ENCODE data around the gene DIPK2A. TPM values are rescaled to one million over a fixed set of nuclear protein-coding genes. Genes with fewer than 3 reads are reported as not detected.

DIPK2A gene
- total RNA-seq, 1 donor from 2014 or later, result 49.0 TPM

GRCh38 chr3:143989461-143989860, 17.8 kb downstream of the DIPK2A start:
- no peaks in the 10 kb centered on the region for H3F3A ChIP-seq (ENCODE audit: low read depth)
- peaks cover 60% of the 10 kb centered on the region for H3K36me3 Mint-ChIP-seq
- H3K9ac ChIP-seq, result no peak overlapping the region
- H3K4me3 Mint-ChIP-seq, result no peak overlapping the region
- no peaks in the 10 kb centered on the region for H3K27me3 ChIP-seq
- peaks cover 65% of the 10 kb centered on the region for H3K79me2 ChIP-seq (ENCODE audit: low read depth)
- no peaks in the 10 kb centered on the region for H3K27me3 Mint-ChIP-seq (ENCODE audit: insufficient read depth, low read depth)
- H3K27ac Mint-ChIP-seq, result no peak overlapping the region
- no peak overlapping the region for H2AFZ ChIP-seq (replicated peaks)
- H3K9me3 Mint-ChIP-seq, result peaks cover 24% of the 10 kb centered on the region
- no peaks in the 10 kb centered on the region for H4K20me1 ChIP-seq (ENCODE audit: low read depth)
- H3K4me3 ChIP-seq, result no peak overlapping the region
- peaks cover 3% of the 10 kb centered on the region for H3K36me3 ChIP-seq
- H3K4me1 ChIP-seq, result no peaks in the 10 kb centered on the region
- no peak for DNase-seq (ENCODE audit: low spot score)
- no peaks in the 10 kb centered on the region for H3K9me3 ChIP-seq (ENCODE audit: low read depth)
- TF ChIP-seq EZH2phosphoT487 (IDR thresholded peaks at IDR 0.05) (no peak), EZH2 (IDR thresholded peaks at IDR 0.05) (no peak), CTCF (IDR thresholded peaks at IDR 0.05) (no peak)
- H3K4me1 Mint-ChIP-seq, result no peaks in the 10 kb centered on the region
- H3K4me2 ChIP-seq, result no peak overlapping the region
- H3K27ac ChIP-seq, result no peak overlapping the region

GRCh38 chr3:143991713-143992112, 20.1 kb downstream of the DIPK2A start:
- H3K27ac ChIP-seq, result no peak overlapping the region
- Mint-ChIP-seq H3K27ac (no peak overlapping the region), H3K36me3 (peaks cover 46% of the 10 kb centered on the region), H3K4me3 (no peak overlapping the region), H3K9me3 (peaks cover 9% of the 10 kb centered on the region), H3K4me1 (no peaks in the 10 kb centered on the region), H3K27me3 (ENCODE audit: insufficient read depth, low read depth) (no peaks in the 10 kb centered on the region)
- H4K20me1 ChIP-seq (ENCODE audit: low read depth), result no peaks in the 10 kb centered on the region
- no peak for DNase-seq (ENCODE audit: low spot score)
- peaks cover 46% of the 10 kb centered on the region for H3K79me2 ChIP-seq (ENCODE audit: low read depth)
- no peaks in the 10 kb centered on the region for H3F3A ChIP-seq (ENCODE audit: low read depth)
- H3K4me3 ChIP-seq, result no peak overlapping the region
- no peak overlapping the region for H2AFZ ChIP-seq (replicated peaks)
- H3K27me3 ChIP-seq, result no peaks in the 10 kb centered on the region
- no peak overlapping the region for H3K9ac ChIP-seq
- H3K9me3 ChIP-seq (ENCODE audit: low read depth), result no peaks in the 10 kb centered on the region
- H3K4me2 ChIP-seq, result no peak overlapping the region
- peaks cover 3% of the 10 kb centered on the region for H3K36me3 ChIP-seq
- TF ChIP-seq CTCF (IDR thresholded peaks at IDR 0.05), result no peak
- no peak for TF ChIP-seq EZH2phosphoT487 (IDR thresholded peaks at IDR 0.05)
- no peak for TF ChIP-seq EZH2 (IDR thresholded peaks at IDR 0.05)
- H3K4me1 ChIP-seq, result no peaks in the 10 kb centered on the region

GRCh38 chr3:143998266-143998665, 26.6 kb downstream of the DIPK2A start:
- Histone ChIP-seq H3K27me3 (no peaks in the 10 kb centered on the region), H3K36me3 (peaks cover 3% of the 10 kb centered on the region), H4K20me1 (ENCODE audit: low read depth) (no peaks in the 10 kb centered on the region), H3K79me2 (ENCODE audit: low read depth) (no peaks in the 10 kb centered on the region), H3F3A (ENCODE audit: low read depth) (no peaks in the 10 kb centered on the region), H3K9ac (no peak overlapping the region), H3K27ac (no peak overlapping the region), H2AFZ (replicated peaks) (no peak overlapping the region), H3K4me1 (no peaks in the 10 kb centered on the region), H3K9me3 (ENCODE audit: low read depth) (no peaks in the 10 kb centered on the region), H3K4me2 (no peak overlapping the region), H3K4me3 (no peak overlapping the region)
- peaks cover 3% of the 10 kb centered on the region for H3K27me3 Mint-ChIP-seq (ENCODE audit: insufficient read depth, low read depth)
- H3K4me3 Mint-ChIP-seq, result no peak overlapping the region
- no peak for DNase-seq (ENCODE audit: low spot score)
- peaks cover 16% of the 10 kb centered on the region for H3K36me3 Mint-ChIP-seq
- TF ChIP-seq EZH2phosphoT487 (IDR thresholded peaks at IDR 0.05) (no peak), CTCF (IDR thresholded peaks at IDR 0.05) (no peak), EZH2 (IDR thresholded peaks at IDR 0.05) (no peak)
- no peak overlapping the region for H3K27ac Mint-ChIP-seq
- H3K9me3 Mint-ChIP-seq, result no peaks in the 10 kb centered on the region
- no peaks in the 10 kb centered on the region for H3K4me1 Mint-ChIP-seq
